Ascending aorta (tissue), 2 donors: ENCODE data around the gene REXO2. TPM values are rescaled to one million over a fixed set of nuclear protein-coding genes. Genes with fewer than 3 reads are reported as not detected.
A peak's percentile ranks its signal among the peaks of the same experiment; 100 is the strongest.

ENCODE experiments used
- DNase-seq, 2 donors: peaks; one replicate each; pipeline ENCODE4 v3.0.0-alpha.2; 2019; ENCODE audit warnings: low spot score in 2 of 2
- H3K27ac ChIP-seq, 2 donors: fragments of 200-600 bp; sonication (generic); one replicate each; pipeline ENCODE4 v1.5.1; 2016 to 2017; ENCODE audit warnings: mild to moderate bottlenecking in 1 of 2
- H3K27me3 ChIP-seq: fragments of 200-600 bp; sonication (generic); one replicate; pipeline ENCODE4 v1.5.1; 2017
- H3K36me3 ChIP-seq, 2 donors: fragments of 200-600 bp; sonication (generic); one replicate each; pipeline ENCODE4 v1.5.1; 2016
- H3K4me1 ChIP-seq, 2 donors: fragments of 200-600 bp; sonication (generic); one replicate each; pipeline ENCODE4 v1.5.1; 2016 to 2017; ENCODE audit warnings: mild to moderate bottlenecking in 1 of 2
- H3K4me3 ChIP-seq, 2 donors: fragments of 200-600 bp; sonication (generic); one replicate each; pipeline ENCODE4 v1.5.1; 2016 to 2017; ENCODE audit warnings: mild to moderate bottlenecking in 1 of 2
- H3K9me3 ChIP-seq, 2 donors: fragments of 200-600 bp; sonication (generic); one replicate each; pipeline ENCODE4 v1.5.1; 2016
- intact Hi-C: fragments of 100-400 bp; cut with DNase I; formaldehyde crosslinking; loops from one replicate; pipeline ENCODE4 v1.15.1; 2023
- total RNA-seq: library from RNA; depleted of rRNA; stranded (reverse); fragments of >200 nt; gene quantifications from one replicate; pipeline ENCODE4 v1.1.0, GENCODE V29; 2016
- TF ChIP-seq, protein P1 (sequence below), 3 experiments: fragments of 200-600 bp in 2 of 3; fragments of 450-650 bp in 1 of 3; sonication (generic) in 2 of 3; IDR thresholded peaks; one replicate each; pipeline ENCODE4 v1.5.1; 2016 to 2019; ENCODE audit warnings: antibody characterized with exemption in 3 of 3, mild to moderate bottlenecking in 1 of 3, moderate library complexity in 1 of 3

Gene REXO2
- total RNA-seq, 1 donor from 2014 or later = 134 TPM

DNA sequence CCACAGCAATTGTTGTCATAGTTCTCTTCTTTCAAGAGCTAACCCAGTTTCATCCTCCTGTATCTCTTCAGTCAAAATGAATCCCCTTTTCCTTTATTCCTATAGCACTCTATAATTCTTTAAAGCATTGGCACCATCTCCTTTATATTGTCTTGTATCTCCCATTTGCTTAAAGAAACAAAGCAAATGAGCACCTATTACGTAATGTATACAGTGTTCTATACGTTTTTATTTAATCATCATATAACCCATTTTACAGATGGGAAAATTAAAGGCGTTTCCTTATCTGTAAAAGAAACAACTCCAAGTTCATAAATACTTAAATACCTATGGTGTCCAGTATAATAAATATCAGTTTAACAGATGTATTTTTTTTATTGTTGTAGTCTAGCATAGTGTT lies 6.4 kb upstream of the REXO2 start:
- Histone ChIP-seq H3K4me1 (no peaks in the 10 kb centered on the region), H3K9me3 (no peaks in the 10 kb centered on the region), H3K27me3 (no peaks in the 10 kb centered on the region), H3K36me3 (no peaks in the 10 kb centered on the region), H3K4me3 (no peak overlapping the region), H3K27ac (no peak overlapping the region)
- intact Hi-C loops = no loop called here
- DNase-seq = no peak
- TF ChIP-seq, protein P1, sequence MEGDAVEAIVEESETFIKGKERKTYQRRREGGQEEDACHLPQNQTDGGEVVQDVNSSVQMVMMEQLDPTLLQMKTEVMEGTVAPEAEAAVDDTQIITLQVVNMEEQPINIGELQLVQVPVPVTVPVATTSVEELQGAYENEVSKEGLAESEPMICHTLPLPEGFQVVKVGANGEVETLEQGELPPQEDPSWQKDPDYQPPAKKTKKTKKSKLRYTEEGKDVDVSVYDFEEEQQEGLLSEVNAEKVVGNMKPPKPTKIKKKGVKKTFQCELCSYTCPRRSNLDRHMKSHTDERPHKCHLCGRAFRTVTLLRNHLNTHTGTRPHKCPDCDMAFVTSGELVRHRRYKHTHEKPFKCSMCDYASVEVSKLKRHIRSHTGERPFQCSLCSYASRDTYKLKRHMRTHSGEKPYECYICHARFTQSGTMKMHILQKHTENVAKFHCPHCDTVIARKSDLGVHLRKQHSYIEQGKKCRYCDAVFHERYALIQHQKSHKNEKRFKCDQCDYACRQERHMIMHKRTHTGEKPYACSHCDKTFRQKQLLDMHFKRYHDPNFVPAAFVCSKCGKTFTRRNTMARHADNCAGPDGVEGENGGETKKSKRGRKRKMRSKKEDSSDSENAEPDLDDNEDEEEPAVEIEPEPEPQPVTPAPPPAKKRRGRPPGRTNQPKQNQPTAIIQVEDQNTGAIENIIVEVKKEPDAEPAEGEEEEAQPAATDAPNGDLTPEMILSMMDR (IDR thresholded peaks at IDR 0.05) = no peak

DNA sequence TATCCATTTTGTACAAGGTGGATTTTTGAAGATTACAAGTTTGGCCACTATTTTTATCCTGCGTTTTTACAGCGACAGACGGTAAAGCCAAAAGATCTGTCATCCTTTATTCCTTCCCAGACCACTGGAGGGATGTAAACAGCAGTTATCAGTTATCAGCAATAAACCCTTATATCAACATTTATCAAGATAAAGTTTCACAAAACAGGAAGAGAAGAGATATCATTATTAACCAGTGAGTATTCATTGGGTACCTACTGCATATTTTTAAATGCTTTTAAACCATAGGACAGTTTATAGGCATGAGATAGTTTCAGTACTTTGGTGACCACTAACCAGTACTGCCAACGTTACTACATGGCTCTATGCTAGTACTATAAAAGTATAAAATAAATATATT lies 5.9 kb upstream of the REXO2 start:
- Histone ChIP-seq H3K27ac (no peak overlapping the region), H3K4me1 (no peaks in the 10 kb centered on the region), H3K9me3 (no peaks in the 10 kb centered on the region), H3K27me3 (no peaks in the 10 kb centered on the region), H3K4me3 (no peak overlapping the region), H3K36me3 (no peaks in the 10 kb centered on the region)
- DNase-seq = no peak
- TF ChIP-seq, protein P1 (IDR thresholded peaks at IDR 0.05) = no peak
- intact Hi-C loops = no loop called here

DNA sequence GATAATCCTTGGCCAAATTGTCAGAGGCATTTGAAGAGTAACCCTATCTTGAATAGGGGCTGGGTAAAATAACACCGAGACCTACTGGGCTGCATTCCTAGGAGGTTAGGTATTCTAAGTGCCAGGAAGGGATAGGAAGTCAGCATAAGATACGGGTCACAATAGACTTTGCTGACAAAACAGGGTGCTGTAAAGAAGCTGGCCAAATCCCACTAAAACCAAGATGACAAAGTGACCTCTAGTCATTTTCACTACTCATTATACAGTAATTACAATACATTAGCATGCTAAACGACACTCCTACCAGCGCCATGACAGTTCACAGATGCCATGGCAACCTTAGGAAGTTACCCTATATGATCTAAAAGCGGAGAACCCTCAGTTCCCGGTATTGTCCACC lies 964 bp upstream of the REXO2 start:
- TF ChIP-seq, protein P1 (IDR thresholded peaks at IDR 0.05) = no peak
- DNase-seq = no peak
- H3K4me3 ChIP-seq = peak overlapping the region in 1 of 2 donors; percentile 98

DNA sequence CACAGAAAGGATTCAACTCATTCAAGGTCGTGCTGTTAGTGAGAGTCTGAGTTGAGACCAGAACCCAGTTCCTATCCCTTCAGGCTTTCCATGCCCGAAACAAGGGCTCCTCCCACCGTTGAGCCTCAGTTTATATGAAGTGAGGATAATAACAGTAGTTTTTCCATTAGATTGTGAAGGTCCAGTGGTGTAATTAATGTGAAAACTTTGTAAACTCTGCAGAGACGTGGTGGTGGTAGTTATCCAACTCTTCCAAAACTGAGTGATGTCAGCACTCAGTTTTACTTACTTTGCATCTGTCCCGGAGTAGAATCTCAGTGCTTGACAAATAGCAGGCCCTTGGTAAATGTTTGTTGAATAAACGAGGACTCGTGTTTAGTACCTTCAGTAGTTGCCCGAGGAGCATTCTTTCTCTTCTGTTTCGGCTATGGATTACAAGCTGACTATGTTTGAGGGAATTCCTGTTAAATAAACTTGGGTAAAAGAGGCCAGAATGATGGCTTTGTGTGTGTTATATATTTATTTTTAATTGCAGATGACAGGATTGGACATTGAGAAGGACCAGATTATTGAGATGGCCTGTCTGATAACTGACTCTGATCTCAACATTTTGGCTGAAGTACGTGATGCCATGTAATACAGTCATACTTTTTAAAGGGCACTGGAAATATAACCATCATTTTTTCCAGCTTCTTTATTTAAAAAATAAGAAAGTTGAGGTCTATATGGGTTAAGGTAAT lies 1.0 kb downstream of the REXO2 start:
- no peak for DNase-seq
- peaks cover 0 to 6% of the 10 kb centered on the region in 2 donors for H3K36me3 ChIP-seq

More for the DNA sequence above, 964 bp upstream of the REXO2 start:
- no peak overlapping the region for H3K27ac ChIP-seq
- intact Hi-C loops = loop anchor here (5.0 kb wide), 2 partner anchors 96 to 156 kb away; no protein-coding TSS in a partner anchor
- peaks cover 0 to 17% of the 10 kb centered on the region in 2 donors for H3K4me1 ChIP-seq
- H3K36me3 ChIP-seq = no peaks in the 10 kb centered on the region
- H3K9me3 ChIP-seq = no peaks in the 10 kb centered on the region
- H3K27me3 ChIP-seq = no peaks in the 10 kb centered on the region

DNA sequence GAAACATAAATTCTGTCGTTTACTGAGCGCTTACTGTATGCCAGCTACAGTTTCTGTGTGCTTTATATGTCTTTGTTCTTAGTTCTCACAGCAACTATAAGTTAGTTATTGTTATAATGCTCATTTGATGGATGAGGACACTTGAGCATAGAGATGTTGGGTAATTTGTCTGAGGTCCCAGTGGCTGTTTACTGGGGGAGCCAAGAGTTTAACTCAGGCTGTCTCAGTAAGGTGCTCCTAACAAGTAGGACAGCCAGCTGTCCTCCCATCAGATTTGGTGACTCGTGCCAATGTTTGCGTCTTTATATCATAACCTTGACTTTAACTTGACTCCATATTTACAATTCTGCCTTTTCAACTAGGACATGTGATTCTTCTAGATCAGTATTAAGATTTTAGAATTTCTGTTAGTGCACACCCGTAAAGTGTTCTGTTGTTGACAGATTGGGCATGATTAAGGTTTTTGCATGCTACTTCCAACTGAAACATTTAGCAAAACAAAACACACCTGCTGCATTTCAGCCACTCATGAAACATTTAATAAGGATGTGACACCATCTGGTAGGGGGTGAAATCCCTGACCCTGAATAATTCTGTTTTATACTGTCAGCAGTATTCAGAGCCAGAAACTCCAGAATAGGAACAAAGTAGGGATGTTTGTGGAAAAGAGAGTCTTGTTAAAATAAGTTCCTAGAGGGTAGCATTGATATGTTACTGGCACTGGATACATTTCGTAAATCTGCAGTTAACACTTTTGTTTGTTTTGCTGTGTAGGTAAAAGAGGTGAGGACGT lies 1.9 kb downstream of the REXO2 start:
- TF ChIP-seq, protein P1 (IDR thresholded peaks at IDR 0.05) = no peak
- intact Hi-C loops = no loop called here
- Histone ChIP-seq H3K4me3 (peak overlapping the region; percentile 81 to 98), H3K27me3 (no peaks in the 10 kb centered on the region), H3K4me1 (peaks cover 0 to 17% of the 10 kb centered on the region in 2 donors), H3K27ac (peak overlapping the region in 1 of 2 donors; percentile 78), H3K9me3 (no peaks in the 10 kb centered on the region), H3K36me3 (peaks cover 0 to 10% of the 10 kb centered on the region in 2 donors)
- no peak for DNase-seq

More for the DNA sequence above, 1.0 kb downstream of the REXO2 start:
- Histone ChIP-seq H3K4me1 (peaks cover 0 to 17% of the 10 kb centered on the region in 2 donors), H3K4me3 (peak overlapping the region; percentile 81 to 98), H3K27ac (peak overlapping the region; percentile 78 to 91), H3K9me3 (no peaks in the 10 kb centered on the region), H3K27me3 (no peaks in the 10 kb centered on the region)
- intact Hi-C loops = no loop called here
- TF ChIP-seq, protein P1 (IDR thresholded peaks at IDR 0.05) = no peak
